DOHH2 (cell line): ENCODE measurements around the gene DDX28.

Experiments used
- H3F3A ChIP-seq: fragments of 200-600 bp; sonication (generic), shearing (Covaris generic); 2 replicates; pipeline ENCODE4 v1.6.0; 2016; ENCODE audit warnings: antibody characterized with exemption, mild to moderate bottlenecking; ENCODE audit not compliant: control insufficient read depth, insufficient read depth
- H3K27ac ChIP-seq: fragments of 200-600 bp; sonication (generic); 2 replicates; pipeline ENCODE4 v1.5.1; 2014; ENCODE audit warnings: low read depth, mild to moderate bottlenecking, low read length, moderate library complexity
- H3K27me3 ChIP-seq: fragments of 200-600 bp; sonication (generic); 2 replicates; pipeline ENCODE4 v1.6.1; 2014; ENCODE audit warnings: mild to moderate bottlenecking, low read length, mixed read lengths; ENCODE audit not compliant: control insufficient read depth
- H3K36me3 ChIP-seq: fragments of 200-600 bp; sonication (generic); 2 replicates; pipeline ENCODE4 v1.6.1; 2014; ENCODE audit warnings: mild to moderate bottlenecking, low read length, moderate library complexity, mixed read lengths; ENCODE audit not compliant: control insufficient read depth
- H3K4me1 ChIP-seq: fragments of 200-600 bp; sonication (generic); 2 replicates; pipeline ENCODE4 v1.6.1; 2014; ENCODE audit warnings: mild to moderate bottlenecking, low read length, mixed read lengths; ENCODE audit not compliant: control insufficient read depth
- H3K4me2 ChIP-seq: fragments of 200-600 bp; sonication (generic); 2 replicates; pipeline ENCODE4 v1.6.0; 2014; ENCODE audit warnings: mild to moderate bottlenecking, low read length, moderate library complexity
- H3K4me3 ChIP-seq: fragments of 200-600 bp; sonication (generic); 2 replicates; pipeline ENCODE4 v1.5.1; 2014; ENCODE audit warnings: mild to moderate bottlenecking, low read length, mixed read lengths
- H3K79me2 ChIP-seq: fragments of 200-600 bp; sonication (generic); 2 replicates; pipeline ENCODE4 v1.6.1; 2014; ENCODE audit warnings: mild to moderate bottlenecking, low read length, mixed read lengths; ENCODE audit not compliant: control insufficient read depth
- H3K9me2 ChIP-seq: fragments of 200-600 bp; sonication (generic); replicated peaks from 2 replicates; pipeline ENCODE4 v1.6.1; 2014; ENCODE audit warnings: mild to moderate bottlenecking, low read length, mixed read lengths; ENCODE audit not compliant: control insufficient read depth
- H3K9me3 ChIP-seq: fragments of 200-600 bp; sonication (generic); 2 replicates; pipeline ENCODE4 v1.6.1; 2014; ENCODE audit warnings: antibody characterized with exemption, low read length, mixed read lengths; ENCODE audit not compliant: control insufficient read depth, insufficient read depth
- H4K20me1 ChIP-seq: fragments of 200-600 bp; sonication (generic); 2 replicates; pipeline ENCODE4 v1.6.0; 2014; ENCODE audit warnings: low read depth, mild to moderate bottlenecking, antibody characterized with exemption, low read length, moderate library complexity; ENCODE audit not compliant: control insufficient read depth, insufficient read depth
- EZH2phosphoT487 ChIP-seq: fragments of 200-600 bp; sonication (generic); IDR thresholded peaks from 2 replicates; pipeline ENCODE4 v1.6.1; 2017; ENCODE audit warnings: borderline replicate concordance, mild to moderate bottlenecking, antibody characterized with exemption, low read length, moderate library complexity, mixed read lengths
- TF ChIP-seq, protein P1 (sequence below): fragments of 200-600 bp; sonication (generic); IDR thresholded peaks from one replicate; pipeline ENCODE4 v1.5.1; 2014; ENCODE audit warnings: antibody characterized with exemption, mild to moderate bottlenecking, low read depth, low read length; ENCODE audit not compliant: poor library complexity, severe bottlenecking

DDX28 gene

DNA sequence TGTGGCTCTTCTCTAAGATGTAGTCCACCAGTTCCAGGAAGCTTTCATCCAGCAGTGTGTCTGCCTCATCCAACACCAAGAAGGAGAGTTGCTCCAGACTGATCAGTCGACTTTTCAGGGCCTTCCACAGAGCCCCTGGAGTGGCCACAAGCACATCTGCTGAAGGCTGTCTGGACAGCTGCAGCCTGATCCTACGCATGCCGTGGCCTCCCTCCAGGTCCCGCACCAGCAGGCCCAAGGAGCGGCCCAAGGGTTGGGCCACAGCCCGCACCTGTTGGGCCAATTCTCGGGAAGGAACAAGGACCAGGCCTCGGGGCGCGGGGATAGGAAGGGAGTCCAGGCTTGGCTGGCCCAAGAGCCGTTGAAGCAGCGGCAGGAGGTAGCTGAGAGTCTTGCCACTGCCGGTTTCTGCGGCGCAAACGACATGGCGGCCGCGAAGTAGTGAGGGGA is 729 bp downstream of the DDX28 start:
- peaks cover 46% of the 10 kb centered on the region for H3K36me3 ChIP-seq
- H3K27me3 ChIP-seq = no peaks in the 10 kb centered on the region
- H3K4me2 ChIP-seq = peak overlapping the region; percentile 98
- H3F3A ChIP-seq = 0 out of 2 replicates have a peak, but pooled peaks cover 3% of the 10 kb centered on the region
- TF ChIP-seq, protein P1, sequence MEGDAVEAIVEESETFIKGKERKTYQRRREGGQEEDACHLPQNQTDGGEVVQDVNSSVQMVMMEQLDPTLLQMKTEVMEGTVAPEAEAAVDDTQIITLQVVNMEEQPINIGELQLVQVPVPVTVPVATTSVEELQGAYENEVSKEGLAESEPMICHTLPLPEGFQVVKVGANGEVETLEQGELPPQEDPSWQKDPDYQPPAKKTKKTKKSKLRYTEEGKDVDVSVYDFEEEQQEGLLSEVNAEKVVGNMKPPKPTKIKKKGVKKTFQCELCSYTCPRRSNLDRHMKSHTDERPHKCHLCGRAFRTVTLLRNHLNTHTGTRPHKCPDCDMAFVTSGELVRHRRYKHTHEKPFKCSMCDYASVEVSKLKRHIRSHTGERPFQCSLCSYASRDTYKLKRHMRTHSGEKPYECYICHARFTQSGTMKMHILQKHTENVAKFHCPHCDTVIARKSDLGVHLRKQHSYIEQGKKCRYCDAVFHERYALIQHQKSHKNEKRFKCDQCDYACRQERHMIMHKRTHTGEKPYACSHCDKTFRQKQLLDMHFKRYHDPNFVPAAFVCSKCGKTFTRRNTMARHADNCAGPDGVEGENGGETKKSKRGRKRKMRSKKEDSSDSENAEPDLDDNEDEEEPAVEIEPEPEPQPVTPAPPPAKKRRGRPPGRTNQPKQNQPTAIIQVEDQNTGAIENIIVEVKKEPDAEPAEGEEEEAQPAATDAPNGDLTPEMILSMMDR = no peak
- no peak for TF ChIP-seq EZH2phosphoT487
- no peaks in the 10 kb centered on the region for H3K9me2 ChIP-seq
- peak overlapping the region; percentile 95 for H3K4me3 ChIP-seq
- H3K79me2 ChIP-seq = peaks cover 55% of the 10 kb centered on the region
- peaks cover 23% of the 10 kb centered on the region for H3K4me1 ChIP-seq
- no peaks in the 10 kb centered on the region for H3K9me3 ChIP-seq
- peaks cover 5% of the 10 kb centered on the region; the same call in 1 of the 2 replicates for H4K20me1 ChIP-seq
- peak overlapping the region; percentile 36; the same call in 1 of the 2 replicates for H3K27ac ChIP-seq

- H3K9me2 ChIP-seq = no peaks in the 10 kb centered on the region
- H3F3A ChIP-seq = 0 out of 2 replicates have a peak, but pooled peaks cover 3% of the 10 kb centered on the region
- H4K20me1 ChIP-seq = peaks cover 5% of the 10 kb centered on the region; the same call in 1 of the 2 replicates
- peaks cover 55% of the 10 kb centered on the region for H3K79me2 ChIP-seq
- no peaks in the 10 kb centered on the region for H3K27me3 ChIP-seq
- peak overlapping the region; percentile 95 for H3K4me3 ChIP-seq
- no peaks in the 10 kb centered on the region for H3K9me3 ChIP-seq
- H3K27ac ChIP-seq = no peak overlapping the region
- TF ChIP-seq EZH2phosphoT487 = no peak
- TF ChIP-seq, protein P1 = no peak
- peaks cover 23% of the 10 kb centered on the region for H3K4me1 ChIP-seq
- H3K36me3 ChIP-seq = peaks cover 42% of the 10 kb centered on the region
- peak overlapping the region; percentile 98 for H3K4me2 ChIP-seq
Observed at GRCh38 chr16:68021490-68021889, 1.5 kb downstream of the DDX28 start.

GRCh38 chr16:68019167-68019680 is 3.8 kb downstream of the DDX28 start:
- Histone ChIP-seq H3K9me2 (no peaks in the 10 kb centered on the region), H3K36me3 (peaks cover 26% of the 10 kb centered on the region), H3K4me3 (no peak overlapping the region), H3K4me1 (peaks cover 19% of the 10 kb centered on the region), H3K27ac (no peak overlapping the region), H3K4me2 (no peak overlapping the region), H4K20me1 (peaks cover 5% of the 10 kb centered on the region; the same call in 1 of the 2 replicates), H3K79me2 (peaks cover 35% of the 10 kb centered on the region), H3K9me3 (no peaks in the 10 kb centered on the region), H3K27me3 (no peaks in the 10 kb centered on the region), H3F3A (0 out of 2 replicates have a peak, but pooled peaks cover 3% of the 10 kb centered on the region)
- TF ChIP-seq, protein P1 = no peak
- TF ChIP-seq EZH2phosphoT487 = no peak
